Stimulated activated CD8-positive, alpha-beta memory T cell treated with anti-CD3 and anti-CD28 coated beads, Interleukin-12 subunit alpha, Interleukin-12 subunit beta, amount 100 ng/mL, for 1 hour (primary cell): ENCODE data around the gene SERPINI2.
"Not testable (repeated sequence)": the region's sequence is repeated elsewhere in the genome, so short reads cannot be mapped to it uniquely, and the experiment has no call there.

ENCODE experiments used
- DNase-seq: peaks from one replicate; pipeline ENCODE4 v3.0.0-alpha.2; 2020; ENCODE audit warnings: low read depth

SERPINI2 gene

DNA sequence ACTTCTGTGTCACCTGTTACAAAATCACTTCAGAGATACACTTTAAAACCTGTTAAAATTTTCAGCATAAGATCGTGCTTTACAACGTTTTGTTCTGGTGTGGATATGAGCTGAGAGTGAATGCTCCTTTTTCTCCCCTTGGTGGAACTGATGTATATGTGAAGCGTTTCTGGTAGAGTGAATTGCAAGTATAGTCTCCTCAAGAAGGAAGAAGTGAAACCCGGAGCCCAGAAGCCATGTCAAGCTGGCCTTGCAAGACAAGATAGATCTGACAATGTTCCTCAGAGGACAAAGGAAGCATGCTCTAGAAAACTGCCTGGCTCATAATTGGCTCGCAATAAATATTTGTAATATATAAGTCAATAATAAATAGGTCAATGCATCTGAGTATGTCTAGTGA, 23.6 kb downstream of the SERPINI2 start:
- no peak for DNase-seq

DNA sequence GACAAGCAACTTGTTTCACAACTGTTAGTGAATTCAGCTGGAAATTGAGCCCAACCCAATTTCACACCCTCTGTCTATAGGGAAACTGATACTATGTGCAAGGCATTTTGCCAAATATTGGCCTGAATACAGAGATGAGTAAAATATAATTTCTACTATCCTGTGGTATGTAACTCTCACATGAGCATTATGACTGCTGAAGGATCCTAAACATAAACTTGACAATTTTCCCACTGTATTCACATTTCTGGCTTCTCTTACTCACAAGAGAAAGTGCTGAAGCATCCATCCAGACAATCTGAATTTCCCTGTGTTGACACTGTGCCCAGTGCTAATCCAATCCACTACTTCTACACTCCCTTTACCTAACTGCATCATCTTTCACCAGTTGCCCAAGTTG, 28.4 kb downstream of the SERPINI2 start:
- no peak for DNase-seq

DNA sequence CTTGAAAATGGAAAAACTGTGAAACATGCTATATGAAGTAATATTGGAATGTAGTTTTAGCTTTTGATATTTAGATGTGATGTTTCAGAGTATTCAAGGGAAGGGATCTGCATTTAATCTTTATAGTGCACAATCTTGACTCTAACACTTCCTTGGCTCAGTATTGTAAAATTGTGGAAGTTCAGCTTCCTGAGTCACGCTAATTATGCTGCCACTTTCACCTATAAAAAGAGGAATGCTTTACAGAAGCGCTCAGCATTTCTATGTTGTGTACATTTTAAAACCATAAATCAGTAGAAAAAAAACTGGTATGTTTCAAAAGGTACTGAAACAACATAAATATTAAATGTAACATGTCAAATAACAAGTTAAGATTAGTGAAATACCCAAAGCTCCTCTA, 32.6 kb downstream of the SERPINI2 start:
- DNase-seq = no peak

DNA sequence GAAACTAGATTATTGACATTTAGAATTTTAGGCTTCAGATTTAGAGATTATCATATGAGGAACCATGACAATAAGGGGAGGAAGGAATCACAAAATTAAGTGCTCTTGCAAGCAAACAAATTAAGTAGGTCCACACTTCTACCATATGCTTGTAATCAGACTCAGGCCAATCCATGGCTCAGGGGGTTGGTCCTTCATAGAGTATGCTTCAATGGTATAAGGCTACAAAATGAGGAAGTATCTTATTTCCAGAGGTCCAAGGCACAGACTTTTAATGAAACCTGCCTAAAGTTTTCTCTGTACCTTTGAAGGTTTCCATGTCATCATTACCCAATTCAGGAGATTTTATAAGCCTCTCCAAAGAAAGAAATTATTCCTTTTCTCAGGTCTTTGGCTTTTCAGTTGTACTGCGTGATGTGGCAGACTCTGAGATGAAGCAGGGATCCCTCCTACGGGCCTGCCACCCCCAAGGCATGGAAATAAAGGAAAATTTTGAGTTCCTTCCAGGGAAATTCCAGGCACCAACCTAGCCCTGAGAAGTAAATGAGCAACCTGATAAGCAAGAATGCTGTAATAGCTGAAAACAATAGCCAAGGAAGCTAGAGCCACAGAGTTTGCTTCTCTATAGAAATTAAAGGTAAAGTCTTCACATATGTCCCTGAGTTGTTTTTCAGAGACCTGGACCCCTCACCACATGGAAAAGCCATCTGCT, 36.3 kb downstream of the SERPINI2 start:
- no peak for DNase-seq

DNA sequence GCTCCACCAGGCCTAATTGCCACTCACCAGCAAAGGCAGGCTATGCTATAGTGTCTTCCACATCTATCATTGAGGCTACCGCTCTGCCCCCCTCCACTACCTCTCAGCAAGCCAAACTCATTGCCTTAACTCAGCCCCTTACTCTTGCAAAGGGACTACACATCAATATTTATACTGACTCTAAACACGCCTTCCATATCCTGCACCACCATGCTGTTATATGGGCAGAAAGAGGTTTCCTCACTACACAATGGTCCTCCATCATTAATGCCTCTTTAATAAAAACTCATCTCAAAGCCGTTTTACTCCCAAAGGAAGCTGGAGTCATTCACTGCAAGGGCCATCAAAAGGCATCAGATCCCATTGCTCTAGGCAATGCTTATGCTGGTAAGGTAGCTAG, 46.9 kb downstream of the SERPINI2 start:
- not testable (repeated sequence) for DNase-seq

DNA sequence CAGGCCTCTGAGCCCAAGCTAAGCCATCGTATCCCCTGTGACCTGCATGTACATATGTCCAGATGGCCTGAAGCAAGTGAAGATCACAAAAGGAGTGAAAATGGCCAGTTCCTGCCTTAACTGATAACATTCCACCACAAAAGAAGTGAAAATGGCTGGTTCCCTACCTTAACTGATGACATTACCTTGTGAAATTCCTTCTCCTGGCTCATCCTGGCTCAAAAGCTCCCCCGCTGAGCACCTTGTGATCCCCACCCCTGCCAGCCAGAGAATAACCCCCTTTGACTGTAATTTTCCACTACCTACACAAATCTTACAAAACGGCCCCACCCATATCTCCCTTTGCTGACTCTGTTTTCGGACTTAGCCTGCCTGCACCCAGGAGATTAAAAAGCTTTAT, 51.4 kb downstream of the SERPINI2 start:
- DNase-seq = not testable (repeated sequence)

DNA sequence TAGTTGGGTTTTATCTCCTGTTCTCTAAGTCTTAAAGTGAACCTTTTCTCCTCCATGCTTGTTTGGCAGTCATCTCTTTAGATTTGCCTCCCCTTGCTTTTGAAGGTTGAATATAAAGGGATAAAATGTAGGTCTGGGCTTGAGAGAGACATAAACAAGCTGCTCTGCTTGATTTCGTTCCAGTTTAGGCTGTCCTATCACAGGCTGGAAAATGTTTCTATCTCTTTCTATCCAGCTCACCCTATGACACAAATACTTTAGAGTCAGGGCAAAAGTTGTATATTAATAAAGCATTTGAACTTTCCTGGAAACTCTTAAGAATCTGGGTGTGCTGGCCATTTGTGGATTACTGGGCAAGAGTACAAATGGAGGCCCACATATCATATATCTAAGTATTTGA, 64.2 kb downstream of the SERPINI2 start:
- DNase-seq = no peak

DNA sequence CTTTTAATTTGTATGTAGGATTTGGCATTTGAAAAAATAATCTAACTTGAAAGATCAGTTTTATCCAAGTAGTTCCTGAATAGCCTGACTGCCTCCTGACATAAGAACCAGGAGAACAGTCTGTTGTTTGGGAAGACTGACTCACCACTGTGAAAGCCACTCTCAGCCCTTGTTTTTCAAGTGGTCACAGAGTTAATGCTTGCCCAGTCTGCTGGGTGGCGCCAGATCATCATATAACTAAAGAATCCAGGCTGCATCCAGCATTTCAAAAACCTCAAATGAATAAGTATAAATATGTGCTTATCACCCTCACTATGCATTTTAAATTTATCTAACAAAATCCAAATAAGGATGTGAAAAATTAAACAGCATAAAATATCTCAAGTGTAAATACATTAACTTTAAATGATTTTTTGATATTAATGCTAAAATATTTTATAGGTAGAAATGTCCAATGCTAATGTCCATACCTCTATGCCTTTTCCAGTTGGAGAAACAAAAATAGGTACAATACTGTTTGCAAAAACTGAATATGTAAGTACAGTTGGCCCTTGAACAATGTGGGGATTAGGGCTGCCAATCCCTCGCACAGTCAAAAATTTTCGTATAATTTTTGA, 66.9 kb downstream of the SERPINI2 start:
- DNase-seq = no peak

DNA sequence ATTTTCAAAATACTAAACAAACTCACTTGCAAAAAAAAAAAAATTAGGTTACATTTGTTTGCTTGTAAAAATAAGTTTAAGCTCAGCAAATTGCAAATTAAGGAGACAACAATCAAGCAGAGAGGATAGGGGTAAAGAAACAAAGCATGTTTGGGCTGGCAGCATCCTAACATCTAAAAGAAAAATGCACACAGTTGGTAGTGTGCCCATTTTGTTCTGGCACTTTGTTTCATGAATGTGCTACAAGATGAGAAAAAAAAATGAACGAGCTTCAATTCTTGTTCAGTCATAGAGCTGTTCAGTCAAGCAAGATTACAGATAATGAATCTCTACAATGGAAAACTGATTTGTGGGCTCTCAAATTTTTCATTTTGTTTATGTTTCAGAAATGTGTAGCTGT, 76.0 kb downstream of the SERPINI2 start:
- DNase-seq = no peak

DNA sequence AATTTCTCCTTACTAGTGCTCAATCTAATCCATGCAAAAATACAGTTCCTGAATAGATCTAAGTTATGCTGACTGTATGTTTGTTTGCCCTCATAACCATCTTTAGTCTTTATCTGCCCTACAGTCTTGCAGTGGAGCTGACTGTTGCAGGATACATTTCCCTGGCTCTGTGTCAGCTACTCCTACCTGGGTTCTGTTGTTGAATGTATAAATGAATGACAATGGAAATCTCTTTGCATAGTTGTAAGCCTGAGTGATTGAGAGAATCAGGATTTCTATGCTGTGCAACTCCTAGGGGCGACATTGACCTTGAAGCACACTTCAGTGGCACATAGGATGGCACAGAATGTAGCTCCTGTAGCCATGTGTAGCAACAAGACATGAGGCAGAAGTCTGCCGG, 77.8 kb downstream of the SERPINI2 start:
- DNase-seq = no peak

DNA sequence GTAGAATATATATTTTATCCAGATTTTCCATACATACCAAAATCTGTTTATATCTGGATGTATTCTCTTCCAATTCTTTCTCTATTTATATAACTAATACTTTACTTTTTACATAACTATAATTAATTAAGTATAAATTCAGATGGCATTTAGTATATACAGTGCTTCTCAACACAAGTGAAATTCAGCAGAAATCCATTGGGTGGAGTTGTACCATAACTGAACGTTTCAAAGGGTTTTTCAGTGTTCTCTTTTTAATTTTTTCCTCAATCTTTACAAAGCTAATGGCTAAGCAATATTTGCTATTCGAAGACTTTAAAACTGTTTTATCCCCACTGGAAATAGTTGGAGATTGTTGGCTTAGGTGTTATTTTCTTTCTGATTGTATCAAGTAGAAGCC, 79.8 kb downstream of the SERPINI2 start:
- DNase-seq = no peak
